ENCODE results near the gene SLC22A7. TPM values are rescaled to one million over a fixed set of nuclear protein-coding genes. Genes with fewer than 3 reads are reported as not detected.

The SLC22A7 gene
- total and polyA plus RNA-seq, 2 experiments from 2014 or later = not detected

GRCh38 chr6:43307451-43308100 lies 9.5 kb downstream of the SLC22A7 start:
- Histone ChIP-seq H3K4me1 (ENCODE audit: insufficient read depth) (no peaks in the 10 kb centered on the region; the same call in 1 of the 2 replicates), H3K4me2 (ENCODE audit: unreplicated experiment) (no peak overlapping the region), H2AFZ (no peak overlapping the region), H3K4me3 (no peak overlapping the region), H3K27ac (no peak overlapping the region), H3K9me3 (ENCODE audit: low read depth) (no peaks in the 10 kb centered on the region), H3K36me3 (ENCODE audit: low read depth) (no peaks in the 10 kb centered on the region), H3F3A (ENCODE audit: insufficient read depth) (no peaks in the 10 kb centered on the region), H3K9me2 (ENCODE audit: insufficient read depth) (no peaks in the 10 kb centered on the region), H4K20me1 (ENCODE audit: insufficient read depth) (no peaks in the 10 kb centered on the region), H3K9ac (no peak overlapping the region), H3K79me2 (ENCODE audit: insufficient read depth) (no peaks in the 10 kb centered on the region), H3K27me3 (replicated peaks; ENCODE audit: insufficient read depth) (no peaks in the 10 kb centered on the region)
- in situ Hi-C loops (cut with MboI) = no loop called here
- 76 to 79% methylated on average over 5 of the region's 5 CpGs for WGBS, 2 experiments (ENCODE audit: low coverage in 1 of 2, low lambda C conversion rate in 2 of 2, missing lambda C conversion rate in 2 of 2)
- no peak for TF ChIP-seq EZH2phosphoT487 (IDR thresholded peaks at IDR 0.05; ENCODE audit: insufficient read depth, low read depth)
- TF ChIP-seq EZH2 (IDR thresholded peaks at IDR 0.05; ENCODE audit: insufficient read depth, poor library complexity, severe bottlenecking) = no peak
- no peak for DNase-seq

GRCh38 chr6:43308101-43308989 lies 10.3 kb downstream of the SLC22A7 start, which contains the start of gene CRIP3:
Gene CRIP3 (minus strand): TSS chr6:43308826. CDS start chr6:43308792, 34 bp downstream.
- in situ Hi-C loops (cut with MboI) = no loop called here
- Histone ChIP-seq H3K4me3 (peak within 1 kb of the TSS; percentile 59), H3K4me1 (ENCODE audit: insufficient read depth) (no peaks in the 10 kb centered on the region; the same call in 1 of the 2 replicates), H3K9ac (no peak within 1 kb of the TSS), H3K79me2 (ENCODE audit: insufficient read depth) (no peaks in the 10 kb centered on the region), H3F3A (ENCODE audit: insufficient read depth) (no peaks in the 10 kb centered on the region), H3K36me3 (ENCODE audit: low read depth) (no peaks in the 10 kb centered on the region), H3K4me2 (ENCODE audit: unreplicated experiment) (peak within 1 kb of the TSS; percentile 72), H3K9me3 (ENCODE audit: low read depth) (no peaks in the 10 kb centered on the region), H3K9me2 (ENCODE audit: insufficient read depth) (no peaks in the 10 kb centered on the region), H3K27me3 (replicated peaks; ENCODE audit: insufficient read depth) (no peaks in the 10 kb centered on the region), H4K20me1 (ENCODE audit: insufficient read depth) (no peaks in the 10 kb centered on the region), H2AFZ (peak within 1 kb of the TSS; percentile 77), H3K27ac (no peak within 1 kb of the TSS)
- 8 to 9% methylated on average over 36 to 39 of the region's 39 CpGs for WGBS, 2 experiments (ENCODE audit: low coverage in 1 of 2, low lambda C conversion rate in 2 of 2, missing lambda C conversion rate in 2 of 2)
- DNase-seq = peak; percentile 80
- TF ChIP-seq EZH2phosphoT487 (IDR thresholded peaks at IDR 0.05; ENCODE audit: insufficient read depth, low read depth) = no peak
- no peak for TF ChIP-seq EZH2 (IDR thresholded peaks at IDR 0.05; ENCODE audit: insufficient read depth, poor library complexity, severe bottlenecking)

GRCh38 chr6:43308990-43309477 lies 11.0 kb downstream of the SLC22A7 start:
- 25% methylated on average over 9 of the region's 9 CpGs for WGBS, 2 experiments (ENCODE audit: low coverage in 1 of 2, low lambda C conversion rate in 2 of 2, missing lambda C conversion rate in 2 of 2)
- no peaks in the 10 kb centered on the region; the same call in 1 of the 2 replicates for H3K4me1 ChIP-seq (ENCODE audit: insufficient read depth)
- peak overlapping the region; percentile 72 for H3K4me2 ChIP-seq (ENCODE audit: unreplicated experiment)
- no peaks in the 10 kb centered on the region for H3F3A ChIP-seq (ENCODE audit: insufficient read depth)
- no peak overlapping the region for H3K27ac ChIP-seq
- H4K20me1 ChIP-seq (ENCODE audit: insufficient read depth) = no peaks in the 10 kb centered on the region
- no peaks in the 10 kb centered on the region for H3K79me2 ChIP-seq (ENCODE audit: insufficient read depth)
- DNase-seq = no peak
- TF ChIP-seq EZH2phosphoT487 (IDR thresholded peaks at IDR 0.05; ENCODE audit: insufficient read depth, low read depth) = no peak
- no peak for TF ChIP-seq EZH2 (IDR thresholded peaks at IDR 0.05; ENCODE audit: insufficient read depth, poor library complexity, severe bottlenecking)
- in situ Hi-C loops (cut with MboI) = no loop called here
- H3K4me3 ChIP-seq = peak overlapping the region; percentile 59
- peak overlapping the region; percentile 77 for H2AFZ ChIP-seq
- no peaks in the 10 kb centered on the region for H3K36me3 ChIP-seq (ENCODE audit: low read depth)
- H3K9ac ChIP-seq = no peak overlapping the region
- no peaks in the 10 kb centered on the region for H3K9me3 ChIP-seq (ENCODE audit: low read depth)
- H3K27me3 ChIP-seq (replicated peaks; ENCODE audit: insufficient read depth) = no peaks in the 10 kb centered on the region
- H3K9me2 ChIP-seq (ENCODE audit: insufficient read depth) = no peaks in the 10 kb centered on the region

GRCh38 chr6:43310134-43310533 lies 12.1 kb downstream of the SLC22A7 start:
- H3K27me3 ChIP-seq (replicated peaks; ENCODE audit: insufficient read depth) = no peaks in the 10 kb centered on the region
- no peak overlapping the region for H3K4me3 ChIP-seq
- no peak overlapping the region for H3K27ac ChIP-seq
- 98% methylated on average over 2 of the region's 2 CpGs for WGBS, 2 experiments (ENCODE audit: low coverage in 1 of 2, low lambda C conversion rate in 2 of 2, missing lambda C conversion rate in 2 of 2)
- H3K4me2 ChIP-seq (ENCODE audit: unreplicated experiment) = no peak overlapping the region
- no peak for TF ChIP-seq EZH2phosphoT487 (IDR thresholded peaks at IDR 0.05; ENCODE audit: insufficient read depth, low read depth)
- no peak for TF ChIP-seq EZH2 (IDR thresholded peaks at IDR 0.05; ENCODE audit: insufficient read depth, poor library complexity, severe bottlenecking)
- H3K9me3 ChIP-seq (ENCODE audit: low read depth) = no peaks in the 10 kb centered on the region
- no peaks in the 10 kb centered on the region for H3K79me2 ChIP-seq (ENCODE audit: insufficient read depth)
- DNase-seq = peak; percentile 15
- no peaks in the 10 kb centered on the region for H4K20me1 ChIP-seq (ENCODE audit: insufficient read depth)
- in situ Hi-C loops (cut with MboI) = no loop called here
- no peak overlapping the region for H3K9ac ChIP-seq
- H3K4me1 ChIP-seq (ENCODE audit: insufficient read depth) = no peaks in the 10 kb centered on the region; the same call in 1 of the 2 replicates
- H3F3A ChIP-seq (ENCODE audit: insufficient read depth) = no peaks in the 10 kb centered on the region
- no peaks in the 10 kb centered on the region for H3K36me3 ChIP-seq (ENCODE audit: low read depth)
- H3K9me2 ChIP-seq (ENCODE audit: insufficient read depth) = no peaks in the 10 kb centered on the region
- no peak overlapping the region for H2AFZ ChIP-seq
